Activated CD8-positive, alpha-beta T cell treated with anti-CD3 and anti-CD28 coated beads for 36 hours (primary cell): ENCODE data around the gene HSPA12B. TPM values are rescaled to one million over a fixed set of nuclear protein-coding genes. Genes with fewer than 3 reads are reported as not detected.
A peak's percentile ranks its signal among the peaks of the same experiment; 100 is the strongest.

Source experiments
- ATAC-seq: fragments of 200-7000 bp; cut with Tn5 transposase; one replicate; pipeline ENCODE4 v1.10.0; 2021; ENCODE audit warnings: mild to moderate bottlenecking, moderate library complexity
- CTCF ChIA-PET: fragments of 350-600 bp; sonication (Branson Sonifier 250); formaldehyde crosslinking; loops from one replicate; lab custom pipeline; 2021; ENCODE audit warnings: antibody characterized with exemption; lab: Charles Lee
- POLR2A ChIA-PET: fragments of 350-600 bp; sonication (Branson Sonifier 250); formaldehyde crosslinking; loops from one replicate; lab custom pipeline; 2021; ENCODE audit warnings: antibody characterized with exemption; lab: Charles Lee
- DNase-seq: peaks from one replicate; pipeline ENCODE4 v3.0.0-alpha.2; 2020
- H3K27ac Mint-ChIP-seq: one replicate; pipeline ENCODE4 v1.8.0; 2021; ENCODE audit warnings: mild to moderate bottlenecking, mixed read lengths
- H3K27me3 Mint-ChIP-seq: one replicate; pipeline ENCODE4 v1.8.0; 2021; ENCODE audit warnings: mixed read lengths
- H3K36me3 Mint-ChIP-seq: one replicate; pipeline ENCODE4 v1.8.0; 2021; ENCODE audit warnings: low read depth, mixed read lengths
- H3K4me1 Mint-ChIP-seq: one replicate; pipeline ENCODE4 v1.8.0; 2021; ENCODE audit warnings: low read depth, mixed read lengths
- H3K4me3 Mint-ChIP-seq: one replicate; pipeline ENCODE4 v1.8.0; 2021; ENCODE audit warnings: mild to moderate bottlenecking, moderate library complexity, mixed read lengths
- H3K9me3 Mint-ChIP-seq: one replicate; pipeline ENCODE4 v1.8.0; 2021; ENCODE audit warnings: mixed read lengths
- intact Hi-C: fragments of 100-400 bp; cut with micrococcal nuclease; formaldehyde crosslinking; loops from one replicate; pipeline ENCODE4 v1.10.0; 2022
- total RNA-seq, 2 experiments: library from RNA; stranded (reverse); gene quantifications; one replicate each; pipeline ENCODE4 v1.2.3, GENCODE V29; 2021
- TF ChIP-seq, protein P1 (sequence below): fragments of 200-600 bp; IDR thresholded peaks from one replicate; pipeline ENCODE4 v1.8.0; 2022; ENCODE audit warnings: antibody characterized with exemption, mild to moderate bottlenecking

HSPA12B gene
- total RNA-seq, 2 experiments from 2014 or later, result not detected

- intact Hi-C loops, result no loop called here
- Mint-ChIP-seq H3K4me1 (peaks cover 44% of the 10 kb centered on the region), H3K4me3 (peak within 1 kb of the TSS; percentile 99), H3K27ac (peak within 1 kb of the TSS; percentile 99), H3K36me3 (peaks cover 36% of the 10 kb centered on the region), H3K27me3 (no peaks in the 10 kb centered on the region), H3K9me3 (no peaks in the 10 kb centered on the region)
- ChIA-PET POLR2A (interaction anchor here (0.8 to 2.1 kb wide), 13 partner anchors 8 to 289 kb away, joined by 3 to 10 read pairs (median 4); partner anchors contain the start of genes ADISSP, AP5S1 and CENPB), CTCF (interaction anchor here (1.0 to 1.8 kb wide), 8 partner anchors 8 to 59 kb away, joined by 3 to 9 read pairs (median 4); partner anchors contain the start of genes AP5S1, CENPB and SPEF1)
- ATAC-seq (peak; percentile 78), DNase-seq (peak; percentile 96)
- TF ChIP-seq, protein P1, sequence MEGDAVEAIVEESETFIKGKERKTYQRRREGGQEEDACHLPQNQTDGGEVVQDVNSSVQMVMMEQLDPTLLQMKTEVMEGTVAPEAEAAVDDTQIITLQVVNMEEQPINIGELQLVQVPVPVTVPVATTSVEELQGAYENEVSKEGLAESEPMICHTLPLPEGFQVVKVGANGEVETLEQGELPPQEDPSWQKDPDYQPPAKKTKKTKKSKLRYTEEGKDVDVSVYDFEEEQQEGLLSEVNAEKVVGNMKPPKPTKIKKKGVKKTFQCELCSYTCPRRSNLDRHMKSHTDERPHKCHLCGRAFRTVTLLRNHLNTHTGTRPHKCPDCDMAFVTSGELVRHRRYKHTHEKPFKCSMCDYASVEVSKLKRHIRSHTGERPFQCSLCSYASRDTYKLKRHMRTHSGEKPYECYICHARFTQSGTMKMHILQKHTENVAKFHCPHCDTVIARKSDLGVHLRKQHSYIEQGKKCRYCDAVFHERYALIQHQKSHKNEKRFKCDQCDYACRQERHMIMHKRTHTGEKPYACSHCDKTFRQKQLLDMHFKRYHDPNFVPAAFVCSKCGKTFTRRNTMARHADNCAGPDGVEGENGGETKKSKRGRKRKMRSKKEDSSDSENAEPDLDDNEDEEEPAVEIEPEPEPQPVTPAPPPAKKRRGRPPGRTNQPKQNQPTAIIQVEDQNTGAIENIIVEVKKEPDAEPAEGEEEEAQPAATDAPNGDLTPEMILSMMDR, result peak; percentile 38
These were observed 63.3 kb downstream of the HSPA12B start, which contains the start of gene CDC25B for GRCh38 chr20:3795511-3796468. Gene CDC25B, plus strand, starts transcription at chr20:3796310. Its CDS starts 222 bp downstream, at chr20:3796532.

- ATAC-seq (peak; percentile 1), DNase-seq (no peak)
- Mint-ChIP-seq H3K27ac (peak overlapping the region; percentile 93), H3K4me3 (peak overlapping the region; percentile 99), H3K9me3 (no peaks in the 10 kb centered on the region), H3K27me3 (no peaks in the 10 kb centered on the region), H3K4me1 (peaks cover 49% of the 10 kb centered on the region), H3K36me3 (peaks cover 43% of the 10 kb centered on the region)
- TF ChIP-seq, protein P1, result no peak
- intact Hi-C loops, result no loop called here
- ChIA-PET POLR2A (interaction anchor here (0.6 to 2.1 kb wide), 9 partner anchors 9 to 49 kb away, joined by 3 to 10 read pairs (median 3); partner anchors contain the start of genes AP5S1 and CENPB), CTCF (interaction anchor here (1.2 to 1.8 kb wide), 5 partner anchors 9 to 24 kb away, joined by 3 to 9 read pairs (median 4); partner anchors contain the start of genes AP5S1 and CENPB)
These were observed 64.2 kb downstream of the HSPA12B start for GRCh38 chr20:3796477-3797225.

DNA sequence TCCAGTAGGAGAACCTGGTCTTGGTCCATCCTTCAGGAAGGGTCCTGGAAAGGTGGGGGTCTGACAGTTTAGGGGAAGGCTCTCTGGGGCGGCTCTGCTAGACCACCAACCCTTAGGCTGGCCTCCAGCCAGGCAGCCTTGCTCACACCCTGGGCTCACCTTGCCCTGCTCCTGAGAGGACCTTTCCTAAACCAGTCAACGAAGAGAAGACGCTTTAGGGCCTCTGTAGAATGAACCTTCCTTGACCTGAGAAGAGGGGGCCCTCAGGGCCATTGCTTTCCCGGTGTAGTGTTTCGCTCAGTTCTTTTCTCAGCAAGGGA lies 64.7 kb downstream of the HSPA12B start:
- TF ChIP-seq, protein P1, result no peak
- Mint-ChIP-seq H3K27me3 (no peaks in the 10 kb centered on the region), H3K4me3 (peak overlapping the region; percentile 99), H3K36me3 (peaks cover 48% of the 10 kb centered on the region), H3K9me3 (no peaks in the 10 kb centered on the region), H3K27ac (peak overlapping the region; percentile 93), H3K4me1 (peaks cover 49% of the 10 kb centered on the region)
- ATAC-seq, result no peak
- CTCF ChIA-PET, result no interaction called here
- intact Hi-C loops, result no loop called here
- POLR2A ChIA-PET, result interaction anchor here (0.6 to 1.8 kb wide), 4 partner anchors 14 to 48 kb away, joined by 3 to 8 read pairs (median 3); partner anchors contain the start of gene AP5S1
- no peak for DNase-seq

DNA sequence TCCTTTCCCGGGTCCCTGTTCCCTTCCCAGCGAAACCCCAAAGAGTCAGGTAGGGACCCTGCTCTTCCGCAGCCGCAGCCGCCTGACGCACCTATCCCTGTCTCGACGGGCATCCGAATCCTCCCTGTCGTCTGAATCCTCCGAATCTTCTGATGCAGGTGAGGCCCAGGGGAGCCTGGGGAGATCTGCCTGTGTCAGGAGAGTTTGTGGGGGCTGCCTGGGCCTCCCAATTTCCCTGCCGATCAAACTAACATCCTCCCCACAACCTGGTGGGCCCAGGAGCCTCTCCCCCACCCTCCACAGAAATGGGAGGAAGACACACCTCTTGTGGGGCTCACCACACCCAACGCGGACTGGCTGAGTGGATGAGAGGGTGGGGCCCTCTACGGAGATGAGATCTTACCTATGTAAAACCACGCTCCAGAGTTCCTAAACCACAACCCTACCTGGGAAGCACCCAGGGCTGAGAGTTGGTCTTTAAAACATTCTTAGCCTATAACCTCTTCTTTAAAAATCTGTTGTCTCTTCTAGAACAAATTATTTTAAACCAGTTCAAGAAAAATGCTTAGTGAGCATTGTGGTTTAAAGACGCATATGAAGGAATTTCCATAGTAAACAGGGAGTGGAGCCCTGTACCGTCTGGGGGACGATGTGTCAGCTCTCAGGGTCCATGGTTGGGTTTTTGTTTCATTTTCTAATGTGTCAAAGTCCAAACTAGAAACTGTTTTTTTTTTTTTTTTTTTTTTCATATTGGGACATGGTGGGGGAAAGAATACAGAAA lies 65.3 kb downstream of the HSPA12B start:
- Mint-ChIP-seq H3K27me3 (no peaks in the 10 kb centered on the region), H3K27ac (peak overlapping the region; percentile 93), H3K4me3 (peak overlapping the region; percentile 99), H3K4me1 (peaks cover 54% of the 10 kb centered on the region), H3K9me3 (no peaks in the 10 kb centered on the region), H3K36me3 (peaks cover 54% of the 10 kb centered on the region)
- ChIA-PET POLR2A (interaction anchor here (0.6 to 4.6 kb wide), 3 partner anchors 13 to 23 kb away, joined by 3 to 42 read pairs (median 8); partner anchors contain the start of gene AP5S1), CTCF (interaction anchor here (1.7 kb wide), 1 partner anchor 14 kb away, joined by 5 read pairs; no protein-coding TSS in a partner anchor)
- peak; percentile 34 for ATAC-seq
- TF ChIP-seq, protein P1, result no peak
- intact Hi-C loops, result no loop called here
- peak; percentile 68 for DNase-seq
